Glomerular visceral epithelial cell (primary cell): ENCODE measurements around the gene TMEM74B.
"Not testable (repeated sequence)": the region's sequence is repeated elsewhere in the genome, so short reads cannot be mapped to it uniquely, and the experiment has no call there.

Experiments
- DNase-seq: peaks from one replicate; pipeline ENCODE4 v3.0.0-alpha.2; 2016; ENCODE audit errors: extremely low spot score

Gene TMEM74B

DNA sequence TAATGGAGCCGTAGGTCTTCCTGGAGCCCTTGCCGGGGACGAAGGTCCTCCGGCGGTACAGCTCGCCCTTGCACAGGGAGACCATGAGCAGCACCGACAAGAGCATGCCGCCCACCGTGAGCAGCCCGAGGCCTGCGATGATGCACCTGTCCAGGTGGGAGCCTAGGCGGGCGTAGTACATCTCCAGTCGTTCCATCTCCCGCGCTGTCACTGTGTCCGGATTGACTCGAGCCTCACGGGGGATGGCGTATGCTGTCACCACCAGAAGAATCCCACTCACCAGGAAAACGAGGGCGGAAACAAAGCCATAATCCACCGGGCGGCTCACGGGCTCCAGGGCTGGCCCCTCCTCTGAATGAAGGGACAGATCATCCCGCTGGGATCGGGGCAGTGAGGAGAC, 3.8 kb downstream of the TMEM74B start:
- DNase-seq = no peak

DNA sequence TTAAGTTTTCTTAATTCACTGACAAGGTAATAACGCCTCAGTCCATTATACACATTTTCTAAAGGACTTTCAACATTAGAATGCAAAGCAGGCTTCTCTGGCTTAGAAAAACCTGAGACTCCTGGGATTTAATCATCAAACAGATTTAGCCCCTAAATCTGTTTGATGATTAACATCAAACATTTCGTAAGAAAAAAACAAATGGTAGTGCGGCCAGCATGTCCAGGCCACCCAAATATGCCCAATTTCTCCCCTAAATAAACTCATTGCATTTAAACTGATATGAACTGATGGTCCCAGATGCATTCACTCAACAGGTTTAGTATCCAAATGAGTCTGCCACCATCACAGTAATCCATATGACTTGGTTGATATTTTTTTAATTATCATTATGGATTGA, 6.2 kb downstream of the TMEM74B start:
- DNase-seq = no peak

DNA sequence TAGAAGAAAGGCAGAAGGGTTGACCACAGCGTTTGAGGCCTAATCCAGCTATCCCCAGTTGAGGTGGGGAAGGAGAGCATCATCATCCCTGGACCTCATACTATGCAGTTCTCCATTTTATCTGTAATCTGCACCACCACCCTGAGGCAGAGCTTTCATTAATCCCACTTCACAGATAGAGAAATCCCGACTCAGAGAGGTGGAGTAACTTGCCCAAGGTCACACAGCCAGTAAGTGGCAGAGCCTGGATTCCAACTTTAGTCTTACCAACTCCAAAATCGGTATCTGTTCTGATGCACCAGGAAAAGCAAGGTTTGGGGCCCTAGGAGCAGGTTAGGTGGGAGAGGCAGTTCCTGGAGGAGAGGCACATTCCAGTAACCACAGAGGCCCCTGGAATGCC, 6.7 kb downstream of the TMEM74B start:
- no peak for DNase-seq

- no peak for DNase-seq
These were observed 7.1 kb downstream of the TMEM74B start for GRCh38 chr20:1177680-1178079.

DNA sequence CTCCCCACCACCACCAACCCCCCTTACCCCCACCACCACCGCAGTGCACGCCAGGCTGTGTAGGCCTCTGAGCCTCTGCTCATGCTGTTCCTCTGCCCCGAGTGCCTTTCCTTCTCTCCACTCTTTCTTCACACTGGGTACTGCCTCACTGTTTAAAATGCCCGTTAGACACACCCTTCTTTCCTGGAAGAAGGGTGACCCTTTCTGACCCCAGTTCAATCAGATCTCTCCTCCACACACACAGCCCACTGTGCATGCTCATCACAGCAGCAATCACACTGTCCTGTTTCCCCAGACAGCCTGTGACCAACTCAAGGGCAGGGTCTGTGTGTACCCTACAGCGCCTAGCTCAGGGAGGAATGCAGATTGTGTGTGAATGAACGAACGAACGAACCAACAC, 10.0 kb downstream of the TMEM74B start:
- no peak for DNase-seq

GRCh38 chr20:1173698-1174097, 11.1 kb downstream of the TMEM74B start:
- no peak for DNase-seq

DNA sequence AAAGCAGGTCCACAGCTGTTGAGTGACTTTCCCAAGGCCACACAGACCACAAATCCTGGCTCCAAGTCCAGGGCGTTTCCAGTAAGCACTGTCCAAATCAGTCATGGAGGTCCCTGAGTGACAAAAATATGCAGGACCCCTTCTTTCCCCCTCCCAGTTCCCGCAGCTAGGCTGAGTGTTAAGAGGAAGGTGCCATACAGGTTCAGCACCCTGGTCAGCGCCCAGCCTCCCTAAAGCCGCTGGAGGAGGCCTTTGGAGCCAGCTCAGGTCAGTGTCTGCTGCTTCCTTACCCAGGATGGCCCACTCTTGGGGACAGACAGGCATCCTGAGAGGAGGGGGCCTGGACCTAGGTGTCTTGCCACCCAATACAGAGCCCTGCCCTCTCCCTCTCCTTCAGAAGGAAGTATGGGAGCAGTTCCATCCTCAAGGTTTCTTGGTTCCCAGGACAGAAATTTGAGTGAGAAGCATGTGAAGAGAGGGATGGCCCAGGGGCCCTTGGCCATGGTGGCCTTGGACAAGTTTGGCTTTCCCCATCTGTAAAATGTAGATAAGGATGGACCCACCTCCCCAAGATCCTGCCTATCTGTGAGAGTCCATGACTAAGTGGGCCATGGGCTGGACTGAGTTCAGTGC, 13.2 kb downstream of the TMEM74B start:
- peak; percentile 26 for DNase-seq

DNA sequence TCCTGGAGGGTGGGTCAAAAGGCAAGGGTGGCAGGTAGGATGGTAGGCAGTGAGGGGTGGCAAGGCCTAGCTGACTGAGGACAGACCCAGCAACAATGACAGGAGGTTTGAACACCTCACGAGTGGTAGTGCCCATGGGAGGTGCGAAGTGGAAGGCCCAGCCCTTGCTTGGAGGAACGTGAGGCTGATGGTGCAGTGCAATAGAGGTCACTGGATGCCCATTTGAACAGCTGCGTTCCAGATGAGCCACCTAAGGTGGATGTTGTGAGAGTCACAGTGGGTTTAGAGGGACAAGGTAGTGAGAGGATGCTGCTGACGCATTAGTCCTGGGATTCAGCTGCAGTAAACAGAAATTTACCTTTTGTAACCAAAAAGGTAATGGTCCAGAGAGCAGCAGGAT, 15.6 kb downstream of the TMEM74B start:
- no peak for DNase-seq

GRCh38 chr20:1166948-1167720, 17.6 kb downstream of the TMEM74B start:
- no peak for DNase-seq

- DNase-seq = no peak
These were observed 18.8 kb downstream of the TMEM74B start for GRCh38 chr20:1165941-1166340.

GRCh38 chr20:1165521-1165920, 19.3 kb downstream of the TMEM74B start:
- DNase-seq = no peak

GRCh38 chr20:1164871-1165270, 19.9 kb downstream of the TMEM74B start:
- no peak for DNase-seq

DNA sequence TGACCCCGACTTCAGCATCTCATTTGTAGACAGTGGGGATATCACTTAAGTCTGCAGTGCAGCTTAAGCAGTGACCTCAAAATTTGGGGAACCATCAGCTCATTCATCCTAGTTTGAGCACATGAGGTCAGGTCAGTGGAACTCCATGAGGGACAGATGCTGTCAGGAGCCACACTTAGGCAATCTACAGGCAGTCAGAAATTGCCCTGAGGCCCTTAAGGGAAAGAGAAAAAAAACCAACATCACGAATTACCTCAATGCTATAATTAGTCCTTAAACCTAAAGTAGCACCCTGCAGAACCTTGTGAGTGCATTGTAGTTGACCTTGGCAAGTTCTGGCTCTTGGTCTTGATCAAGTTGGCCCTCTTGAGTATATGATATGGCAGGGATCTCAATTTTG, 21.1 kb downstream of the TMEM74B start:
- DNase-seq = no peak

GRCh38 chr20:1163105-1163504, 21.7 kb downstream of the TMEM74B start:
- DNase-seq = no peak

DNA sequence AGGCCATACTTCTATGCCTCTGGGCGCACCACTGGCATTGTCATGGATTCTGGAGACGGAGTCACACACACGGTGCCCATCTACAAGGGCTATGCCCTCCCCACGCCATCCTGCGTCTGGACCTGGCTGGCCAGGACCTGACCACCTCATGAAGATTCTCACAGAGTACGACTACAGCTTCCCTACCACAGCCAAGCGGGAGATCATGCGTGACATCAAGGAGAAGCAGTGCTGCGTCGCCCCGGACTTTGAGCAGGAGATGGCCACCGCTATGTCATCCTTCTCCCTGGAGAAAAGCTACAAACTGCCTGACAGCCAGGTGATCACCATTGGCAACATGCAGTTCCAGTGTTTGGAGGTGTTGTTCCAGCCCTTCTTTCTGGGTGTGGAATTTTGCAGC, 23.8 kb downstream of the TMEM74B start:
- no peak for DNase-seq

DNA sequence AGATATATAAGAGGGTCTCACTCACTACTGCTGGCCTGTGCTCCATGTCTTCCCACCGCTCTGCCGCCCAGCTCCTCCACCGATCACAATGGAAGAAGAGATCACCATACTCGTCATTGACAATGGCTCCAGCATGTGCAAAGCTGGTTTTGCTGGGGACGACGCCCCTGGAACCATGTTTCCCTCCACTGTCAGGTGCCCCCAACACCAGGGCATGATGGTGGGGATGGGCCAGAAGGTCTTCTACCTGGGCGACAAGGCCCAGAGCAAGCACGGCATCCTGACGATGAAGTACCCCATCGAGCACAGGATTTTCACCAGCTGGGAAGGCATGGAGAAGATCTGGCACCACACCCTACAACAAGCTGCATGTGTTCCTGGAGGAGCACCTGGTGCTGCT, 24.3 kb downstream of the TMEM74B start:
- no peak for DNase-seq

DNA sequence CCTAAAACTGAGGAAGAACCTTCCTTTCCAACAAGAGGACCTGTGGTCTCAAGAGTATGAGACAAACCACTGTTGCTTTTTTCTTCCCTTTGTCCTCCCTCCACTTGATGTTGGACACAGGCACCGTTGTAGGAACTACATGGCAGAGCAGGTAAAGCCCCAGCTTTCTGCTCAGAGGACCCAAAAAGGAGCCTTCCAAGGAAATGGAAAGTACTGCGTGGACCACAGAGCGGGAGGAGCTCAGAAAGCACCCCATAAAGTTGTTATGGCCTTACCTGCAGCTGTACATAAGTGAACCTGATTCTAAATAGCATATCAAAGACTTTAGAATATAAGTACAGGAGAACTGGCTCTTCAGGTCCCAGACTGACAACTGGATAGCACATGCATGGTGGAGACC, 29.4 kb downstream of the TMEM74B start:
- DNase-seq = no peak

DNA sequence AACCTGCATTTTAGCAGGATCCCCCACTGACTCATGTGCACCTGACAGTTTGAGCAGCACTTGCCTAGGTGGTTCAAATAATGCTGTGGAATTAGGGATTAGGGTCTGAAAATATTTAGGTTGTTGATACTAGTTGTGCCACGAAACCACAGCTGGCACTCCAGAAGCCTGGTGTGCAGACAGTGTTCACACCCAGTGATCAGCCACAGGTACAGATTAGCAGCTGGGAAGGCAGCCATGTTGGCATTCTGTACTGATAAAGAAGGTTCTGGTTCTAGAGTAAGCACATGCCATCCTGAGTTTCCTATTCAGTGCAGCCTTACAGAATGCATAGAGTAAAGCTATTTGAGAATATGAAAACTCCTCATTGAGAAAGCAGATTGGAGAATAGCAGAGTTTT, 30.1 kb downstream of the TMEM74B start:
- no peak for DNase-seq

- DNase-seq = no peak
These were observed 30.6 kb downstream of the TMEM74B start for GRCh38 chr20:1154226-1154625.

DNA sequence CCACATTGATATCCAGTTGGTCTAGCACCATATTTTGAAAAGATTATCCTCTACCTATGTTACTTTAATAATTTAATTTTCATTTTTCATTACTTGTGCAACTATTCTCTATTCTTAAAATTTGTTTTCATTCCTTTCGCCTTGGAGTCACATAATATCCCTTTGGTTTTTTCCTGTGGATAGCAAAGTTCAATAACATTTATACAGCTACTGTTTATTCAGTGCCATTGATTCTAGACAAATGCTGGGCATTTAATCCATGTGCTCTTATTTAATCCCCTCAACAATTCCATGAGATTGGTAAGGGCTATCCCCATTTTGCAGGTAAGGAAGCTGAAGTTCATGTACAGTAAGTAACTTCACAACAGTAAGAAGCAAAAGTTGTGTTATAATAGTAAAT, 33.8 kb downstream of the TMEM74B start:
- DNase-seq = no peak

DNA sequence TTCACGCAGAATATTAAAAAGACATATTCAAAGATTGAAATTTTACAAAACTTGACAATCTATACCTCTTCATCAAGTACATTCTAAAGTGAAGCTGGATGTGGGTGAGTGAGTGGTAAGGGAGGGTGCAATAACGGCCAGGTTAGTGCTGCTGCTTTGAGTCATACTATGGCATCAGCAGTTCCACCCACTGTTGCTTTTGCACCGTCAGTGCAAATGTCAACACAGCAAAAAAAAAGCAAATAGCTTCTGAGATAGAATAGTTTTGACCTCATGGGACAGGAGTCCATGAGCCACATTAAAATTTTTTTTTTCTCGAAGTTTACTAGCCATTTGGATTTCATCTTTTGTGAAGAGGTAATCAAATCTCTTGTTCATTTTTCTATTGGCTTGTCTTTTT, 34.6 kb downstream of the TMEM74B start:
- no peak for DNase-seq

- DNase-seq = not testable (repeated sequence)
These were observed 35.0 kb downstream of the TMEM74B start for GRCh38 chr20:1149812-1150211.

DNA sequence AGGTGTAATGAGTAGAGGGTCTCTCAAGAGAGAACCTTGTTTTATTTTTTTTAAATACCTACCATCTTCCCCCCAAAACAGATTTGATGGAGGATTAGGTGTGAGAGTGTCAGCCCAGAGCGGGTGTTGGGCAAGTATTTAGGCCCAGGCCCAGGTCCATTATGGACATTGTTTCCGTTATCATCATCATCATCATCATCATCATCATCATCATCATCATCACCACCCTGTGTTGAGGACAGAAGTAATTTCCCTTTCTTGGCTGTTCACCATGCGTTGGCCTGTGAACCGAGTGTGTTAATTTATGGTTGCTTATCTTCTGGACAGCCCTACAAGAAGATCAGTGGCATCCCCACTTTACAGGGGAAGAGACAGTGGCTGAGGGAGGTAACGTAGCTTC, 37.8 kb downstream of the TMEM74B start:
- DNase-seq = no peak
